Endothelial cell (in vitro differentiated cells): ENCODE measurements around the gene ZNF785. TPM values are rescaled to one million over a fixed set of nuclear protein-coding genes. Genes with fewer than 3 reads are reported as not detected.

Experiments used
- DNase-seq: peaks from one replicate; pipeline ENCODE4 v3.0.0; 2021; ENCODE audit warnings: low spot score
- H3K27ac Mint-ChIP-seq: one replicate; pipeline ENCODE4 v1.8.0; 2021; ENCODE audit warnings: mixed read lengths, inconsistent platforms; ENCODE audit not compliant: unreplicated experiment
- H3K27me3 Mint-ChIP-seq: one replicate; pipeline ENCODE4 v1.8.0; 2021; ENCODE audit warnings: mild to moderate bottlenecking, moderate library complexity, mixed read lengths, inconsistent platforms; ENCODE audit not compliant: unreplicated experiment
- H3K36me3 Mint-ChIP-seq: one replicate; pipeline ENCODE4 v1.8.0; 2021; ENCODE audit warnings: mild to moderate bottlenecking, low read depth, mixed read lengths, inconsistent platforms; ENCODE audit not compliant: unreplicated experiment
- H3K4me1 Mint-ChIP-seq: one replicate; pipeline ENCODE4 v1.8.0; 2021; ENCODE audit warnings: mild to moderate bottlenecking, mixed read lengths, inconsistent platforms; ENCODE audit not compliant: unreplicated experiment
- H3K4me3 Mint-ChIP-seq: one replicate; pipeline ENCODE4 v1.8.0; 2021; ENCODE audit warnings: mild to moderate bottlenecking, mixed read lengths, inconsistent platforms; ENCODE audit not compliant: unreplicated experiment
- H3K9me3 Mint-ChIP-seq: one replicate; pipeline ENCODE4 v1.8.0; 2021; ENCODE audit warnings: mixed read lengths, inconsistent platforms; ENCODE audit not compliant: unreplicated experiment
- total RNA-seq: library from RNA; stranded (reverse); fragmentation: NEBNext Ultra II Directional; extraction: Animal tissue kit (Norgen Biotek cat#: 25700); gene quantifications from one replicate; pipeline ENCODE4 v1.2.1, GENCODE V29; 2021; ENCODE audit not compliant: unreplicated experiment
- TF ChIP-seq, protein P1 (sequence below): fragments of 200-600 bp; sonication (generic); IDR thresholded peaks from one replicate; pipeline ENCODE4 v1.5.0; 2021; ENCODE audit warnings: antibody characterized with exemption; ENCODE audit not compliant: unreplicated experiment

Gene ZNF785
- total RNA-seq, 1 donor from 2014 or later, result 33.5 TPM

DNA sequence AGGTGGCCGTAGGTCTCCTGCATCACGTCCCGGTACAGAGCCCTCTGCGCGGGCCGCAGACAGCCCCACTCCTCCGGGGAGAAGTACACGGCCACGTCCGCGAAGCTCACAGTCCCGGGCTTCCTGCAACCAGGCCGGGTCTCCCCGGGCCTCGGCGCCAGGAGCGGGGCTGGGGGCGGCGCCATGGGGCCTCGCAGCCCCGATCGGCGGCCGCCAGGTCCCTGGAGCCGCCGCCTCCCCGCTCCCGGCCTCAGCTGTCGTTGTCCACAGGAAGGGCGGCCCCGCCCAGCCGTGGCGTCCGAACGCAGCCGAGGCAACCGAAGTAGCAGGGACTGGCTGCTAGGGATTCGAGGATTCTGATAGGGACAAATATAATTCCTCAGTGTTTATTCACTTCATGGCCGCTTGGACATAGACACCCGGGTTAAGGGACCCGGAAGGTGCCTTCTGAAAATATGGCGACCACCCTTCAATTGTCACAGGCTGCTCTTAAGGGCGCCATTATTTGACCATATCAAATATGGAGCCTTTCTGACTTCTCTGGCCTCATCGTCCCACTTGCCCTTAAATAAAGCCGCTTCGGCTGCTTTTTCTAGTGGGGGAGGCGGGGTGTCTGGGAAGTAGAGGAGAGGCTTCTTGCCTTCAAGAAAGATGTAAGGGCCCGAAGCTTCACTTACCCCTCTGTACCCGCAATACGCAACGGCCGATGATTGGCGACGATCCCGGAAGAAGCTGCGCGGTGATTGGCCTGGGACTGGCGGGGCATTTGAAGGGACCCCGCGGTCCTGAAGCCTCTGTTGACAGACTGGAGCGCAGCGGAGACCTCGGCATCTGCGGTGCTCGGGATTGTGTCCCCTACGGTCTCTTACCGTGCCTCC lies 13.8 kb downstream of the ZNF785 start, which contains the start of gene ZNF688:
Gene ZNF688 (minus strand): TSS at position 270 of the 878 bp plus-strand sequence. CDS start 85 bp downstream, at position 185.
- TF ChIP-seq, protein P1, sequence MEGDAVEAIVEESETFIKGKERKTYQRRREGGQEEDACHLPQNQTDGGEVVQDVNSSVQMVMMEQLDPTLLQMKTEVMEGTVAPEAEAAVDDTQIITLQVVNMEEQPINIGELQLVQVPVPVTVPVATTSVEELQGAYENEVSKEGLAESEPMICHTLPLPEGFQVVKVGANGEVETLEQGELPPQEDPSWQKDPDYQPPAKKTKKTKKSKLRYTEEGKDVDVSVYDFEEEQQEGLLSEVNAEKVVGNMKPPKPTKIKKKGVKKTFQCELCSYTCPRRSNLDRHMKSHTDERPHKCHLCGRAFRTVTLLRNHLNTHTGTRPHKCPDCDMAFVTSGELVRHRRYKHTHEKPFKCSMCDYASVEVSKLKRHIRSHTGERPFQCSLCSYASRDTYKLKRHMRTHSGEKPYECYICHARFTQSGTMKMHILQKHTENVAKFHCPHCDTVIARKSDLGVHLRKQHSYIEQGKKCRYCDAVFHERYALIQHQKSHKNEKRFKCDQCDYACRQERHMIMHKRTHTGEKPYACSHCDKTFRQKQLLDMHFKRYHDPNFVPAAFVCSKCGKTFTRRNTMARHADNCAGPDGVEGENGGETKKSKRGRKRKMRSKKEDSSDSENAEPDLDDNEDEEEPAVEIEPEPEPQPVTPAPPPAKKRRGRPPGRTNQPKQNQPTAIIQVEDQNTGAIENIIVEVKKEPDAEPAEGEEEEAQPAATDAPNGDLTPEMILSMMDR, result no peak
- H3K27ac Mint-ChIP-seq, result peak within 1 kb of the TSS; percentile 88
- no peaks in the 10 kb centered on the region for H3K9me3 Mint-ChIP-seq
- H3K27me3 Mint-ChIP-seq, result peaks cover 7% of the 10 kb centered on the region
- H3K36me3 Mint-ChIP-seq, result peaks cover 6% of the 10 kb centered on the region
- peak; percentile 83 for DNase-seq
- H3K4me3 Mint-ChIP-seq, result peak within 1 kb of the TSS; percentile 89
- H3K4me1 Mint-ChIP-seq, result peaks cover 24% of the 10 kb centered on the region

DNA sequence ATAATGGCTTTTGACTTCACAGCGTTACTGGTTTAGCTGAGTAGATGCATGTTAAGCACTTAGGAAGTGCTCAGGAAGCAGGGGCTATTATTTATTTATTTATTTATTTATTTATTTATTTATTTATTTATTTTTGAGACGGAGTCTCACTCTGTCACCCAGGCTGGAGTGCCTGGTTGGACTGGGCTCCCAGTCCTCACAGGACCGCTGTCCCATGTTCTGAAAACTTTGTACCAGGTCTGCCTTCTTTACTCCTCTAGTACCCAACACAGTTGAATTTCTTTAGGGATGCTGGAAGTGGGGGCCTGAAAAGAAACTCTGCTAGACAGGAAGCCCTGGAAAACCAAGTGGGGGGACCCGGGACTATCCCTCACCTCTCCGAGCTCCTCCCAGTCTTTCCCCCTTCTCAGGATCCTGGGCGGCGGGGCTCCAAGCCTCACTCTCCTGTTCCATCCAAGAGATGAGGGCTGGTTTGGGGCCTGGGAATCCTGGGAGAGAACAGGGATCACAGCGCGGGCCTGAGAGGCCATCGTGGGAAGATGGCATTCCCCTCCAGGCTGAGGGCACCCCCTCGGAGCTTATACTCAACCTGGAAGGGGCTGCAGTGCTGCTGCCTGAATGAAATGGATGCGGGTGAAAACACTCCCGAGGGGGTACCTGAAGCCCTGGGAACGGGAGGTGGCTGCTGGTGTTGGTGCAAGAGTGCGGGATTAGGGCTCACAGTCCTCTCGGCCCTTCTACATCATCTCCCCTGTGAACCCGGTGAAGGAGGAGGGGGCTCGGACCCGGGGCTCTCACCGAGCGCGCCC lies 14.7 kb downstream of the ZNF785 start:
- no peaks in the 10 kb centered on the region for H3K9me3 Mint-ChIP-seq
- TF ChIP-seq, protein P1, result no peak
- peak; percentile 49 for DNase-seq
- peak overlapping the region; percentile 89 for H3K4me3 Mint-ChIP-seq
- peaks cover 30% of the 10 kb centered on the region for H3K4me1 Mint-ChIP-seq
- peaks cover 10% of the 10 kb centered on the region for H3K27me3 Mint-ChIP-seq
- peaks cover 11% of the 10 kb centered on the region for H3K36me3 Mint-ChIP-seq
- peak overlapping the region; percentile 88 for H3K27ac Mint-ChIP-seq

GRCh38 chr16:30569746-30570635 lies 15.5 kb downstream of the ZNF785 start:
- peaks cover 10% of the 10 kb centered on the region for H3K36me3 Mint-ChIP-seq
- peak overlapping the region; percentile 84 for H3K27ac Mint-ChIP-seq
- H3K27me3 Mint-ChIP-seq, result peaks cover 10% of the 10 kb centered on the region
- no peaks in the 10 kb centered on the region for H3K9me3 Mint-ChIP-seq
- H3K4me1 Mint-ChIP-seq, result peaks cover 30% of the 10 kb centered on the region
- H3K4me3 Mint-ChIP-seq, result no peak overlapping the region
- no peak for DNase-seq
- TF ChIP-seq, protein P1, result no peak

DNA sequence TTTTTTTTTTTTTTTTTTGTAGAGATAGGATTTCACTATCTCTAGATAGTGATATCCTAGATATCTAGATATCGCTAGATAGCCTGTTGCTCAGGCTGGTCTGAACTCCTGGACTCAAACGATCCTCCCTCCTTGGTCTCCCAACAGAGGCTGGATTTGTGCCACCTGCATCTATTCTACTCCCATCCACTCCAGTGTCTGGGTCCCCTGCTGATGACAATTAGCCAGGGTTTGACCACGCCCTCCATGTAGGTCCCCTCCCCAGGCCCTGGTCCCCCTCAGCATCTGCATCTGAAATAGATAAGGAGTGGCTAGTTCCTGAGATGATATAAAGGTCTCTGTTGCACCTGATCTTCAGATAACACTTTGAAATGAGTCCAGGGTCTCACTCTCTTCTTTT lies 16.2 kb downstream of the ZNF785 start:
- peaks cover 5% of the 10 kb centered on the region for H3K36me3 Mint-ChIP-seq
- TF ChIP-seq, protein P1, result no peak
- peaks cover 10% of the 10 kb centered on the region for H3K27me3 Mint-ChIP-seq
- H3K9me3 Mint-ChIP-seq, result no peaks in the 10 kb centered on the region
- no peak for DNase-seq
- peaks cover 32% of the 10 kb centered on the region for H3K4me1 Mint-ChIP-seq
- peak overlapping the region; percentile 42 for H3K27ac Mint-ChIP-seq
- H3K4me3 Mint-ChIP-seq, result no peak overlapping the region
